H1 (cell line): ENCODE measurements around the gene CSTF3. TPM values are rescaled to one million over a fixed set of nuclear protein-coding genes. Genes with fewer than 3 reads are reported as not detected.

Experiments used
- CTCF ChIA-PET: fragments of 300-600 bp; sonication (Branson Sonifier 250); formaldehyde crosslinking; loops from one replicate; lab custom pipeline; 2021; ENCODE audit not compliant: partially characterized antibody; lab: Charles Lee
- POLR2A ChIA-PET: fragments of 300-600 bp; sonication (Branson Sonifier 250); formaldehyde crosslinking; loops from one replicate; lab custom pipeline; 2021; ENCODE audit warnings: inconsistent platforms; ENCODE audit not compliant: partially characterized antibody; lab: Charles Lee
- DNase-seq, 2 experiments: peaks; one replicate each; pipeline versions ENCODE4 v3.0.0 to v3.0.0-alpha.2; 2010 to 2022; ENCODE audit warnings: low spot score in 2 of 2, low read depth in 1 of 2, mixed read lengths in 1 of 2
- FAIRE-seq: peaks from 2 replicates; lab custom pipeline; 2011; peaks lifted over from hg19 to GRCh38; lab: Jason Lieb, UNC
- H2AFZ ChIP-seq: 2 replicates; pipeline ENCODE4 v1.8.1; 2012; ENCODE audit warnings: low read length, inconsistent platforms
- H2AK5ac ChIP-seq: 2 replicates; pipeline ENCODE4 v1.6.1; 2013; ENCODE audit warnings: low read depth, low read length
- H2BK120ac ChIP-seq: replicated peaks from 2 replicates; pipeline ENCODE3; 2013; ENCODE audit warnings: low read depth, low read length, inconsistent platforms
- H2BK12ac ChIP-seq: 2 replicates; pipeline ENCODE4 v1.6.1; 2013; ENCODE audit warnings: low read depth, low read length
- H2BK15ac ChIP-seq: 2 replicates; pipeline ENCODE4 v1.6.1; 2013; ENCODE audit warnings: low read length
- H2BK20ac ChIP-seq: 2 replicates; pipeline ENCODE4 v1.6.1; 2013; ENCODE audit warnings: low read length
- H2BK5ac ChIP-seq: 2 replicates; pipeline ENCODE4 v1.6.1; 2013; ENCODE audit warnings: low read depth, low read length
- H3K14ac ChIP-seq: 2 replicates; pipeline ENCODE4 v1.6.1; 2013; ENCODE audit warnings: inconsistent platforms; ENCODE audit not compliant: insufficient read length
- H3K18ac ChIP-seq: 2 replicates; pipeline ENCODE4 v1.6.1; 2013; ENCODE audit warnings: low read length; ENCODE audit errors: extremely low read depth
- H3K23ac ChIP-seq: 2 replicates; pipeline ENCODE4 v1.6.1; 2013; ENCODE audit warnings: inconsistent platforms; ENCODE audit not compliant: insufficient read length
- H3K23me2 ChIP-seq: 2 replicates; pipeline ENCODE4 v1.6.1; 2013; ENCODE audit warnings: low read depth, low read length
- H3K27ac ChIP-seq: 2 replicates; pipeline ENCODE4 v1.6.1; 2011; ENCODE audit warnings: low read depth, low read length, inconsistent platforms
- H3K27me3 ChIP-seq, 4 experiments: replicated peaks in 1 of 4; 1 replicate in 1 of 4; 2 replicates in 3 of 4; pipeline versions ENCODE4 v1.6.1 to v1.8.1; 2011 to 2013; ENCODE audit warnings: low read length in 3 of 4, mild to moderate bottlenecking in 3 of 4, inconsistent platforms in 2 of 4, mixed read lengths in 2 of 4, moderate library complexity in 1 of 4; ENCODE audit not compliant: control insufficient read depth in 3 of 4, insufficient read depth in 3 of 4; ENCODE audit errors: extremely low read depth in 1 of 4
- H3K36me3 ChIP-seq, 4 experiments: 2 replicates each; pipeline versions ENCODE4 v1.6.1 to v1.8.1; 2011 to 2013; ENCODE audit warnings: mild to moderate bottlenecking in 4 of 4, low read length in 3 of 4, moderate library complexity in 2 of 4, control low read depth in 1 of 4, inconsistent platforms in 1 of 4; ENCODE audit not compliant: insufficient read depth in 4 of 4, control insufficient read depth in 2 of 4
- H3K4ac ChIP-seq: replicated peaks from 2 replicates; pipeline ENCODE3; 2013; ENCODE audit warnings: low read length, low read depth, mixed read lengths, inconsistent platforms; ENCODE audit not compliant: insufficient read length
- H3K4me1 ChIP-seq, 4 experiments: replicated peaks in 1 of 4; 1 replicate in 1 of 4; 2 replicates in 3 of 4; pipeline versions ENCODE4 v1.6.1 to v1.8.1; 2011 to 2013; ENCODE audit warnings: low read length in 3 of 4, inconsistent platforms in 2 of 4, mixed read lengths in 1 of 4; ENCODE audit not compliant: insufficient read depth in 4 of 4, control insufficient read depth in 3 of 4
- H3K4me2 ChIP-seq, 2 experiments: 2 replicates each; pipeline versions ENCODE4 v1.6.1 to v1.8.1; 2011 to 2013; ENCODE audit warnings: low read depth in 2 of 2, low read length in 2 of 2, control low read depth in 1 of 2, inconsistent platforms in 1 of 2, mild to moderate bottlenecking in 1 of 2; ENCODE audit not compliant: insufficient read depth in 1 of 2
- H3K4me3 ChIP-seq, 4 experiments: fragments of 200-600, 300-600 bp in 1 of 4; sonication (generic), shearing (Covaris generic), sonication (Bioruptor Twin) in 1 of 4; 2 replicates each; pipeline versions ENCODE4 v1.5.1 to v1.8.1; 2011 to 2016; ENCODE audit warnings: low read length in 4 of 4, low read depth in 3 of 4, control low read depth in 2 of 4, inconsistent platforms in 2 of 4, mild to moderate bottlenecking in 2 of 4, mixed read lengths in 1 of 4, moderate library complexity in 1 of 4; ENCODE audit not compliant: insufficient read depth in 2 of 4; ENCODE audit errors: extremely low read depth in 1 of 4
- H3K56ac ChIP-seq: replicated peaks from 2 replicates; pipeline ENCODE3; 2013; ENCODE audit warnings: low read depth, mild to moderate bottlenecking, mixed read lengths, low read length, inconsistent platforms; ENCODE audit not compliant: insufficient read length
- H3K79me1 ChIP-seq: 2 replicates; pipeline ENCODE4 v1.6.1; 2013; ENCODE audit warnings: low read depth, low read length, control low read depth
- H3K79me2 ChIP-seq, 2 experiments: 2 replicates each; pipeline versions ENCODE4 v1.6.1 to v1.8.1; 2012 to 2013; ENCODE audit warnings: low read length in 2 of 2, mild to moderate bottlenecking in 2 of 2, inconsistent platforms in 1 of 2; ENCODE audit not compliant: insufficient read depth in 2 of 2, control insufficient read depth in 1 of 2
- H3K9ac ChIP-seq, 4 experiments: replicated peaks in 1 of 4; 1 replicate in 1 of 4; 2 replicates in 3 of 4; pipeline versions ENCODE4 v1.6.1 to v1.8.1; 2011 to 2013; ENCODE audit warnings: low read depth in 3 of 4, low read length in 3 of 4, control low read depth in 2 of 4, mild to moderate bottlenecking in 2 of 4, moderate library complexity in 2 of 4, inconsistent platforms in 1 of 4; ENCODE audit errors: extremely low read depth in 1 of 4
- H3K9me3 ChIP-seq, 2 experiments: 2 replicates each; pipeline versions ENCODE4 v1.6.1 to v1.8.1; 2012 to 2013; ENCODE audit warnings: mild to moderate bottlenecking in 2 of 2, moderate library complexity in 2 of 2, control low read depth in 1 of 2, inconsistent platforms in 1 of 2, low read depth in 1 of 2, low read length in 1 of 2, mixed read lengths in 1 of 2; ENCODE audit not compliant: insufficient read depth in 2 of 2
- H4K20me1 ChIP-seq, 2 experiments: replicated peaks in 1 of 2; 2 replicates each; pipeline versions ENCODE3 to v1.8.1; 2011 to 2013; ENCODE audit warnings: inconsistent platforms in 2 of 2, low read length in 2 of 2, mild to moderate bottlenecking in 1 of 2; ENCODE audit not compliant: insufficient read depth in 2 of 2, control insufficient read depth in 1 of 2
- H4K5ac ChIP-seq: 2 replicates; pipeline ENCODE4 v1.6.1; 2013; ENCODE audit warnings: low read length, low read depth, mixed read lengths, inconsistent platforms; ENCODE audit not compliant: insufficient read length
- H4K8ac ChIP-seq: 2 replicates; pipeline ENCODE4 v1.8.0; 2013; ENCODE audit warnings: mild to moderate bottlenecking, moderate library complexity, low read length, inconsistent platforms; ENCODE audit not compliant: insufficient read depth; ENCODE audit errors: extremely low read depth
- H4K91ac ChIP-seq: replicated peaks from 2 replicates; pipeline ENCODE3; 2013; ENCODE audit warnings: low read length, mixed read lengths, inconsistent platforms; ENCODE audit not compliant: insufficient read length
- BRCA1 ChIP-seq: IDR thresholded peaks from 2 replicates; pipeline ENCODE4 v1.6.1; 2012; ENCODE audit warnings: low read depth, low read length, improper control_type of control experiment
- CREB1 ChIP-seq: IDR thresholded peaks from 2 replicates; pipeline ENCODE4 v1.6.1; 2012; ENCODE audit warnings: inconsistent platforms
- EZH2 ChIP-seq: fragments of 200-600 bp; sonication (generic); IDR thresholded peaks from 2 replicates; pipeline ENCODE4 v1.7.1; 2012; ENCODE audit warnings: low read depth, mild to moderate bottlenecking, moderate library complexity, low read length, inconsistent platforms; ENCODE audit not compliant: severe bottlenecking
- FOSL1 ChIP-seq: IDR thresholded peaks from 2 replicates; pipeline ENCODE4 v1.6.1; 2011; ENCODE audit warnings: mild to moderate bottlenecking, low read depth, low read length, moderate library complexity; ENCODE audit not compliant: insufficient read depth
- GABPA ChIP-seq: IDR thresholded peaks from 2 replicates; pipeline ENCODE4 v1.6.1; 2011; ENCODE audit warnings: mild to moderate bottlenecking, low read length, moderate library complexity, borderline replicate concordance; ENCODE audit not compliant: insufficient read depth
- JUND ChIP-seq: IDR thresholded peaks from 2 replicates; pipeline ENCODE4 v1.6.1; 2011; ENCODE audit warnings: mild to moderate bottlenecking, improper control_type of control experiment, low read length
- KDM4A ChIP-seq: IDR thresholded peaks from one replicate; pipeline ENCODE4 v1.7.1; 2012; ENCODE audit warnings: low read depth, mild to moderate bottlenecking, moderate library complexity, low read length, inconsistent platforms; ENCODE audit not compliant: severe bottlenecking
- MAFK ChIP-seq: IDR thresholded peaks from 2 replicates; pipeline ENCODE4 v1.6.1; 2012; ENCODE audit warnings: low read depth, mild to moderate bottlenecking, improper control_type of control experiment, low read length
- NRF1 ChIP-seq: IDR thresholded peaks from 2 replicates; pipeline ENCODE4 v1.6.1; 2011; ENCODE audit warnings: mild to moderate bottlenecking, low read depth, low read length, improper control_type of control experiment
- SRF ChIP-seq: IDR thresholded peaks from 2 replicates; pipeline ENCODE4 v1.6.1; 2011; ENCODE audit warnings: mild to moderate bottlenecking, low read depth, low read length, moderate library complexity
- TAF1 ChIP-seq: IDR thresholded peaks from 2 replicates; pipeline ENCODE4 v1.6.1; 2011; ENCODE audit warnings: mild to moderate bottlenecking, low read depth, low read length
- TCF12 ChIP-seq: IDR thresholded peaks from 2 replicates; pipeline ENCODE4 v1.6.1; 2011; ENCODE audit warnings: low read depth, mild to moderate bottlenecking, low read length
- YY1 ChIP-seq: IDR thresholded peaks from 2 replicates; pipeline ENCODE4 v1.6.1; 2011; ENCODE audit warnings: low read depth, mild to moderate bottlenecking, low read length
- WGBS, 2 experiments: shearing (Covaris generic) in 1 of 2; methylation state at CpG; one replicate each; pipeline versions ENCODE4 v1.1.6 to v1.1.7; 2013 to 2015; ENCODE audit warnings: low lambda C conversion rate in 2 of 2, mixed read lengths in 2 of 2, inconsistent platforms in 1 of 2, low coverage in 1 of 2, missing lambda C conversion rate in 1 of 2; ENCODE audit not compliant: insufficient replicate concordance in 2 of 2, insufficient coverage in 1 of 2, insufficient read length in 1 of 2; ENCODE audit errors: extremely low coverage in 1 of 2, missing lambda C conversion rate in 1 of 2; 5-methylcytosine and 5-hydroxymethylcytosine counted together
- polyA plus RNA-seq, 7 experiments: library from polyadenylated mRNA; depleted of rRNA in 3 of 7; stranded (reverse) in 5 of 7; unstranded in 2 of 7; fragments of >200 nt in 5 of 7; fragments of 200-250 nt in 2 of 7; gene quantifications; 1 replicate in 5 of 7; 2 replicates in 1 of 7; 4 replicates in 1 of 7; pipeline versions ENCODE4 v1.2.1 to v1.2.3, GENCODE V29; 2011 to 2013; ENCODE audit warnings: missing spikeins in 2 of 7, mixed read lengths in 2 of 7
- total RNA-seq: library from RNA; stranded (reverse); fragmentation: NEBNext Ultra II Directional; extraction: Animal tissue kit (Norgen Biotek cat#: 25700); gene quantifications from 2 replicates; pipeline ENCODE4 v1.2.1, GENCODE V29; 2021

CSTF3 gene
- total and polyA plus RNA-seq, 2 of the 8 experiments (the other 6 are each of a cell fraction or from before 2014, with no cell fraction given), result 22.3 to 54.7 TPM

- FAIRE-seq, result no peak
- H3K4me2 ChIP-seq, result no peak overlapping the region
- TF ChIP-seq YY1, result no peak
- TF ChIP-seq BRCA1, result no peak
- no peak for TF ChIP-seq EZH2
- TF ChIP-seq GABPA, result no peak
- no peak for TF ChIP-seq CREB1
- TF ChIP-seq MAFK, result no peak
- TF ChIP-seq SRF, result no peak
- TF ChIP-seq JUND, result no peak
- no peak for TF ChIP-seq TCF12
- no peak for TF ChIP-seq FOSL1
- no peak for TF ChIP-seq TAF1
- TF ChIP-seq NRF1, result no peak
- no peak for TF ChIP-seq KDM4A
Observed at GRCh38 chr11:33064033-33064825, 97.1 kb downstream of the CSTF3 start.

More at GRCh38 chr11:33064033-33064825, 97.1 kb downstream of the CSTF3 start:
- Histone ChIP-seq H4K20me1 (peaks cover 0 to 4% of the 10 kb centered on the region in 2 experiments), H3K23ac (no peak overlapping the region), H2BK12ac (no peak overlapping the region), H2AFZ (no peak overlapping the region), H2BK120ac (no peak overlapping the region), H3K4ac (no peak overlapping the region), H2AK5ac (no peak overlapping the region), H2BK15ac (no peak overlapping the region), H4K8ac (no peak overlapping the region), H3K36me3 (peaks cover 0 to 15% (median 8%) of the 10 kb centered on the region in 4 experiments; a peak in 6 of 8 replicates), H4K91ac (no peak overlapping the region), H3K79me1 (no peaks in the 10 kb centered on the region), H3K23me2 (no peaks in the 10 kb centered on the region), H3K4me1 (peaks cover 0 to 3% (median 0%) of the 10 kb centered on the region in 4 experiments; a peak in 1 of 7 replicates), H4K5ac (no peak overlapping the region), H3K27me3 (no peaks in the 10 kb centered on the region), H3K9me3 (no peaks in the 10 kb centered on the region), H3K9ac (no peak overlapping the region), H3K4me3 (no peak overlapping the region), H2BK5ac (peak overlapping the region; percentile 20; the same call in 1 of the 2 replicates), H2BK20ac (0 out of 2 replicates have a peak overlapping the region, but pooled peaks have one; percentile 18), H3K79me2 (no peaks in the 10 kb centered on the region), H3K56ac (no peak overlapping the region), H3K14ac (no peak overlapping the region), H3K27ac (0 out of 2 replicates have a peak overlapping the region, but pooled peaks have one; percentile 27), H3K18ac (no peak overlapping the region)
- POLR2A ChIA-PET, result interaction anchor here (1.5 kb wide), 1 partner anchor 13 kb away, joined by 5 read pairs; no protein-coding TSS in a partner anchor
- CTCF ChIA-PET, result interaction anchor here (0.6 to 4.3 kb wide), 28 partner anchors 9 to 350 kb away, joined by 3 to 28 read pairs (median 5); partner anchors contain the start of genes CCDC73, DEPDC7 and TCP11L1
- 79% methylated on average over 11 of the region's 11 CpGs; no CpG with 5 or more reads in 1 of the 2 experiments for WGBS, 2 experiments
- no peak for DNase-seq
